HG03575 (cell line): ENCODE results near the gene ATP2C2.

Source experiments
- ATAC-seq: cut with Tn5 transposase; IDR thresholded peaks from one replicate; pipeline ENCODE4 v1.9.1; 2021; ENCODE audit not compliant: unreplicated experiment, insufficient number of reproducible peaks, low FRiP score; ENCODE audit errors: extremely low read depth

Gene ATP2C2

GRCh38 chr16:84500531-84500930, 132.2 kb downstream of the ATP2C2 start:
- no peak for ATAC-seq

GRCh38 chr16:84501077-84501735, 132.9 kb downstream of the ATP2C2 start:
- no peak for ATAC-seq

GRCh38 chr16:84502075-84502474, 133.7 kb downstream of the ATP2C2 start:
- no peak for ATAC-seq

- no peak for ATAC-seq
Measured at GRCh38 chr16:84502581-84502980, 134.2 kb downstream of the ATP2C2 start.

GRCh38 chr16:84503751-84504395, 135.5 kb downstream of the ATP2C2 start:
- ATAC-seq, result no peak

GRCh38 chr16:84504420-84505248, 136.3 kb downstream of the ATP2C2 start, which contains the start of gene MEAK7:
MEAK7 (minus strand) TSS chr16:84504659; CDS start chr16:84498086, 6,573 bp downstream.
- peak; percentile 82 for ATAC-seq

DNA sequence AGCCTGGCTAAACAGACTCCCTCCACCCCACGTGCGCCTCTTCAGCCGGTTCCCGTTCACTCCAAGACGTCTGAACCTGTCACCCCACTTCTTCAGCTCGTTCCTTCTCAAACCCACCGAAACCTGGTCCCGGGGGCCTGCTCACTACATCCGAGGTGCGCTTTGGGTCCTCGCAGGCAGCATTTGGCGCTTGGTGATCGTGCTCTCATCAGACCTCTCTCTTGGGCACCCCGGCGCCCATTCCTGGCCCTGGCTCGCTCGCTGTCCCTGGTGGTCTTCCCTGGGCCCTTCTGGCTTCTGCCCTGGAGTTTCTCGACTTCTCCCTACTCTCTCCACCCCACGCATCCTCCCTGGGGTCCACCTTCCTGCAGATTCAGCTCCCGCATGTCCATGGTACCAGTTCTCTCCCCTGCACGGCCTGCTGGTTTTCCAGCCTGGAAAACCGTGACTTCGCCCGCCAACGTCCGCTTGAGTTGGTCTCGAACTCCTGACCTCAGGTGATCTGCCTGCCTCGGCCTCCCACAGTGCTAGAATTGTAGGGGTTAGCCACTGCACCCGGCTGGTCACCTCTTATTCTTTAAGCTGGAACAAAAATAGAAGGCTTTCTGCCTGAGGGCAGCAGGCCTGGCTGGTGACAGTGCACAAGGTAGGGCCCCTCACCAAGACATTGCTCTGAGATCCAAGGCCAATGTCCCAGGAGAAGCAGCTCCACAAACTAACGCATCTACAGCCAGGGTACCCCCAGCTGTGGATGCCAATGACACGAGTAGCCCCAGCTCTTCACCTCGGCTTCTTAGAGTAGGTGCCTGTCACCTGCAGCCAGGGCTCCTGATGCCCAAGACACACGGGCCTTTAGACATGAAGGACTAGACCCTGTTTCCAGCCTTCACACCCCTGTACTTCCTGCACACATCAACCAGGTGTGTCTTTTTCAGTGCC, 137.2 kb downstream of the ATP2C2 start:
- no peak for ATAC-seq

- ATAC-seq, result no peak
Measured at GRCh38 chr16:84507011-84507982, 139.0 kb downstream of the ATP2C2 start.

DNA sequence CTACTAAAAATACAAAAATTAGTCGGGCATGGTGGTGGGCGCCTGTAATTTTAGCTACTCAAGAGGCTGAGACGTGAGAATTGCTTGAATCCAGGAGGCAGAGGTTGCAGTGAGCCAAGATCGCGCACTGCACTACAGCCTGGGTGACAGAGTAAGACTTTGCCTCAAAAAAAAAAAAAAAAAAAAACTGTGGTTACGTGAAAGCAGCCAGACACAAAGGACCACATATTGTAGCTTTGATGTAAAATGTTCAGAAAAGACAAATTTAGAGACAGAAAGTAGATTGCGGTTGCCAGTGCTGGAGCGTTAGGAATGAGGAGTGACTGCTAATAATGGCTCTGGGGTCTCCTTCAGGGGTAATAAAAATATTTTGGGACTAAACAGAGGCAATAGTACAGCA, 140.2 kb downstream of the ATP2C2 start:
- no peak for ATAC-seq

DNA sequence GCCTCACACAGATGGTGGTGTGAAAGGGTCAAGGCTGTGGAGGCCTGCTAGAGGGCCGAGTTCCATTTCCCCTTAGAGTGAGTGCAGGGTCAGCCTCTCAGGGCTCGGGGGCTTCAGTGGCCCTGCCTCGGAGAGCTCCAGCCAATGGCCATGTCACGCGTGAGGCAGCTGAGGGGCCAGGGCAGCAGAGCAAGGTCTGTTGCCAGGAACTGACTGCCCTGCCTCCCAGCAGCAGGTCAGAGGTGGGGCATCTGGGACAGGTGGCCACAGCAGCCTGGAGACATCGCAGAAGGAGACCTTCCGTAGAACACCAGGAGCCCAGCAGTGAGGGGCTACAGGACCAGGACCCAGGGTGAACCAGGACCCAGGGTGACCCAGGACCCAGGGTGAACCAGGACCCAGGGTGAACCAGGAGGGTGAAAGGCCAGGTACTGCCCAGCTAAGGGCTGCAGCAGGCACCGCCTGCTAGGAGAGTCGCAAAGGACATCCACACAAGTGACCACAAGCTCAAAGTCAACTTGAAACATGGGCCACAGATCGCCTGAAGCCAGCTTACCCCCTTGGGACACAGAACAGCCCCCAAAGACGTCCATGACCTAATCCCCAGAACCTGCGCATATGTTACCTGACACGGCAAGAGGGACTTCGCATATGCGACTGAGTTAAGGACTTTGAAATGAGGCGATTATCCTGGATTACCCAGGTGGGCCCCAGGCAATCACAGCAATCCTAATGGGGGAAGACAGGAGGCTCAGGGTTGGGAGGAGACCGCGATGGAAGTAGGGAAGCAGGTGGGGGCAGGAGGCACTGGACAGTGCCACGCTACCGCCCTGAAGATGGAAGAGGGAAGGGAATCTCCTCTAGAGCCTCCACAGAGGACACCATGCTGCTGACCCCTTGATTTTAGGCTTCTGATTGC, 141.0 kb downstream of the ATP2C2 start:
- no peak for ATAC-seq

- ATAC-seq, result no peak
Measured at GRCh38 chr16:84511180-84511800, 143.0 kb downstream of the ATP2C2 start.

GRCh38 chr16:84511831-84512230, 143.5 kb downstream of the ATP2C2 start:
- no peak for ATAC-seq

GRCh38 chr16:84513123-84513522, 144.8 kb downstream of the ATP2C2 start:
- ATAC-seq, result no peak

GRCh38 chr16:84513666-84514065, 145.3 kb downstream of the ATP2C2 start:
- no peak for ATAC-seq
